ENCODE data around the gene PEAR1.
A peak's percentile ranks its signal among the peaks of the same experiment; 100 is the strongest.

DNA sequence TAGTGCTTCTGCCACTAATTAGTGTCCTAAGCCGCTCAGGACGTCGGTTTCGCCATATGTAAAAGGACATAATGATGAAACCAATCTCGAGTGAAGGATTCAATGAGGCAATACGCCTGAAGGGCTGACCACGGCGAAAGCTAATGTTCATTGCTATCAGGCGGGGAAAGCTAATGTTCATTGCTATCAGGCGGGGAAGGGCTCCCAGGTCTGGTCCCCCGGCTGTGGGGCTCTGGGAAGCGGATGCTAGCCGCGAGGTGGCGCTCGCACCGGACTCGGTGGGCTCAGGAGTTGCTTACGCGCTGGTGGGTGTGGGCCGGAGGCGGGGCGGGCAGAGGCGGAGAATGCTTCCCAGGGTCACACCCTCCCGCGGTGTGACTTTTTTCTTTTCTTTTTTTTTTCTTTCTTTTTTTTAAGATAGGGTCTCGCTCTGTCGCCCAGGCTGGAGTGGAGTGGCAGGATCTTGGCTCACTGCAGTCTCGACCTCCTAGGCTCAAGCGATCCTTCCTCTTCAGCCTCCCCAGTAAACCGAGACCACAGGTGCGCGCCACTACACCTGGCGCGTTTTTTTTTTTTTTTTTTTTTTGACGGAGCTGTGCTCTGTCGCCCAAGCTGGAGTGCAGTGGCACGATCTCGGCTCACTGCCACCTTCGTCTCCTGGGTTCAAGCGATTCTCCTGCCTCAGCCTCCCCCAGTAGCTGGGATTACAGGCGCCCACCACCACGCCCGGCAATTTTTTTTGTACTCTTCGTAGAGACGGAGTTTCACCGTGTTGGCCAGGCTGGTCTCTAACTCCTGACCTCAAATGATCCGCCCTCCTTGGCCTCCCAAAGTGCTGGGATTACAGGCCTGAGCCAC lies 1.1 kb upstream of the PEAR1 start:
- no peak for TF ChIP-seq POLR2AphosphoS5 (IDR thresholded peaks at IDR 0.05; ENCODE audit: low read depth, low read length)
- TF ChIP-seq, protein P1, sequence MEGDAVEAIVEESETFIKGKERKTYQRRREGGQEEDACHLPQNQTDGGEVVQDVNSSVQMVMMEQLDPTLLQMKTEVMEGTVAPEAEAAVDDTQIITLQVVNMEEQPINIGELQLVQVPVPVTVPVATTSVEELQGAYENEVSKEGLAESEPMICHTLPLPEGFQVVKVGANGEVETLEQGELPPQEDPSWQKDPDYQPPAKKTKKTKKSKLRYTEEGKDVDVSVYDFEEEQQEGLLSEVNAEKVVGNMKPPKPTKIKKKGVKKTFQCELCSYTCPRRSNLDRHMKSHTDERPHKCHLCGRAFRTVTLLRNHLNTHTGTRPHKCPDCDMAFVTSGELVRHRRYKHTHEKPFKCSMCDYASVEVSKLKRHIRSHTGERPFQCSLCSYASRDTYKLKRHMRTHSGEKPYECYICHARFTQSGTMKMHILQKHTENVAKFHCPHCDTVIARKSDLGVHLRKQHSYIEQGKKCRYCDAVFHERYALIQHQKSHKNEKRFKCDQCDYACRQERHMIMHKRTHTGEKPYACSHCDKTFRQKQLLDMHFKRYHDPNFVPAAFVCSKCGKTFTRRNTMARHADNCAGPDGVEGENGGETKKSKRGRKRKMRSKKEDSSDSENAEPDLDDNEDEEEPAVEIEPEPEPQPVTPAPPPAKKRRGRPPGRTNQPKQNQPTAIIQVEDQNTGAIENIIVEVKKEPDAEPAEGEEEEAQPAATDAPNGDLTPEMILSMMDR (IDR thresholded peaks at IDR 0.05; ENCODE audit: control extremely low read depth in 1 of 3, insufficient read depth in 1 of 3, low read depth in 1 of 3, low read length in 3 of 3) = peak; percentile 84 to 93 (median 92)
- no peak for TF ChIP-seq KDM1A (IDR thresholded peaks at IDR 0.05; ENCODE audit: borderline replicate concordance, low read length)
- TF ChIP-seq SP2 (IDR thresholded peaks at IDR 0.05; ENCODE audit: low read length) = no peak
- TF ChIP-seq GABPA (IDR thresholded peaks at IDR 0.05; ENCODE audit: borderline replicate concordance, insufficient read depth, low read length) = no peak
- no peak for TF ChIP-seq CHD1 (IDR thresholded peaks at IDR 0.05; ENCODE audit: low read depth, low read length)
- no peak for TF ChIP-seq CHD2 (IDR thresholded peaks at IDR 0.05; ENCODE audit: low read length)
- no peak for TF ChIP-seq ZNF274 (IDR thresholded peaks at IDR 0.05; ENCODE audit: borderline replicate concordance, extremely low read depth, low read length)
- no peak for TF ChIP-seq JUND (IDR thresholded peaks at IDR 0.05; ENCODE audit: low read length)
- TF ChIP-seq TCF12 (IDR thresholded peaks at IDR 0.05; ENCODE audit: low read depth, low read length) = 0 out of 2 replicates have a peak, but pooled peaks have one; percentile 15
- TF ChIP-seq YY1 (IDR thresholded peaks at IDR 0.05; ENCODE audit: low read depth, low read length) = no peak
- no peak for TF ChIP-seq EZH2 (IDR thresholded peaks at IDR 0.05; ENCODE audit: low read depth, low read length, severe bottlenecking)
- no peak for TF ChIP-seq CEBPB (IDR thresholded peaks at IDR 0.05; ENCODE audit: low read depth, low read length)
- no peak for TF ChIP-seq ASH2L (IDR thresholded peaks at IDR 0.05; ENCODE audit: low read length)
